Measurements from ENCODE around the gene CCNI2. TPM values are rescaled to one million over a fixed set of nuclear protein-coding genes. Genes with fewer than 3 reads are reported as not detected.

The CCNI2 gene
- total and polyA plus RNA-seq, 10 of the 15 experiments (the other 5 are each of a cell fraction or from before 2014, with no cell fraction given), result 1.8 to 8.0 (median 3.2) TPM

- TF ChIP-seq SKIL (IDR thresholded peaks at IDR 0.05; ENCODE audit: low read depth, poor library complexity, severe bottlenecking) (no peak), SUPT20H (IDR thresholded peaks at IDR 0.05; ENCODE audit: borderline replicate concordance, control insufficient read depth, low read depth, low read length) (no peak), BACH1 (IDR thresholded peaks at IDR 0.05; ENCODE audit: borderline replicate concordance) (no peak)
These were observed 27.7 kb downstream of the CCNI2 start (continued) for GRCh38 chr5:132774896-132775295.

- no peaks in the 10 kb centered on the region for H3K36me3 ChIP-seq (ENCODE audit: control insufficient read depth in 2 of 2, insufficient read depth in 2 of 2, low read length in 1 of 2)
- in situ Hi-C loops (cut with MboI) (no loop called here), intact Hi-C loops (cut with micrococcal nuclease; ENCODE audit: unreplicated experiment) (no loop called here)
- no peaks in the 10 kb centered on the region for H4K20me1 ChIP-seq (ENCODE audit: control insufficient read depth, insufficient read depth)
- H2AFZ ChIP-seq (ENCODE audit: control insufficient read depth, low read depth, low read length), result no peak overlapping the region
- ChIA-PET POLR2A (interaction anchor here (1.1 to 7.2 kb wide), 2 partner anchors 23 to 86 kb away, joined by 3 to 56 read pairs; no protein-coding TSS in a partner anchor), SMC1A (ENCODE audit: uncharacterized antibody, unreplicated experiment) (interaction anchor here (1.0 to 7.5 kb wide), 10 partner anchors 8 to 114 kb away, joined by 3 to 88 read pairs (median 3); partner anchors contain the start of gene CCNI2), RAD21 (ENCODE audit: unreplicated experiment) (interaction anchor here (0.7 to 2.0 kb wide), 3 partner anchors 44 to 249 kb away, joined by 3 to 10 read pairs (median 6); no protein-coding TSS in a partner anchor), CTCF (interaction anchor here (0.8 to 3.5 kb wide), 6 partner anchors 21 to 45 kb away, joined by 3 to 15 read pairs (median 4); no protein-coding TSS in a partner anchor)
- TSS peak; percentile 75 for BruUV-seq (replicated peaks)
- H3K27ac ChIP-seq (ENCODE audit: control insufficient read depth, insufficient read depth), result no peak overlapping the region
- no peaks in the 10 kb centered on the region for H3K27me3 ChIP-seq (replicated peaks in 1 of 2; ENCODE audit: control insufficient read depth in 2 of 2, insufficient read depth in 2 of 2, low read length in 1 of 2)
- 0 out of 3 replicates have a peak, but pooled peaks have one; percentile 7 for ATAC-seq
- H3K9ac ChIP-seq (ENCODE audit: control insufficient read depth, insufficient read depth, low read length), result no peak overlapping the region
- peaks cover 9% of the 10 kb centered on the region for H3K79me2 ChIP-seq (ENCODE audit: control insufficient read depth, insufficient read depth, low read length)
- H3K9me3 ChIP-seq (replicated peaks; ENCODE audit: control insufficient read depth, insufficient read depth, low read length), result no peaks in the 10 kb centered on the region
- WGBS (ENCODE audit: insufficient coverage, insufficient replicate concordance, low lambda C conversion rate, missing lambda C conversion rate), result 56% methylated on average over 7 of the region's 7 CpGs
- no peak overlapping the region; the same call in 1 of the 2 replicates for H3K4me3 ChIP-seq
- peaks cover 7% of the 10 kb centered on the region for H3K4me1 ChIP-seq (ENCODE audit: control insufficient read depth, insufficient read depth, low read length)
- no peak for FAIRE-seq
- DNase-seq (ENCODE audit: low read depth, low spot score), result no peak
- peak overlapping the region; percentile 90 for H3K4me2 ChIP-seq (ENCODE audit: control insufficient read depth, insufficient read depth)
- no peak for TF ChIP-seq CHD4 (IDR thresholded peaks at IDR 0.05)
- TF ChIP-seq LARP7 (IDR thresholded peaks at IDR 0.05), result no peak
- no peak for TF ChIP-seq SIX5 (IDR thresholded peaks at IDR 0.05; ENCODE audit: low read depth, low read length, severe bottlenecking)
- no peak for TF ChIP-seq CUX1 (IDR thresholded peaks at IDR 0.05; ENCODE audit: insufficient replicate concordance, low read depth, low read length)
- no peak for TF ChIP-seq RAD21 (IDR thresholded peaks at IDR 0.05; ENCODE audit: insufficient read depth, low read depth, low read length)
- no peak for TF ChIP-seq MYB (IDR thresholded peaks at IDR 0.05; ENCODE audit: borderline replicate concordance, low read depth, low read length)
- no peak for TF ChIP-seq HDGF (IDR thresholded peaks at IDR 0.05)
- TF ChIP-seq ZSCAN29 (IDR thresholded peaks at IDR 0.05), result no peak
- no peak for TF ChIP-seq IRF5 (IDR thresholded peaks at IDR 0.05; ENCODE audit: borderline replicate concordance)
- TF ChIP-seq SPI1 (IDR thresholded peaks at IDR 0.05; ENCODE audit: borderline replicate concordance, insufficient read depth, low read depth, low read length), result no peak
- TF ChIP-seq MTA2 (IDR thresholded peaks at IDR 0.05; ENCODE audit: low read depth), result no peak
These were observed 28.3 kb downstream of the CCNI2 start for GRCh38 chr5:132775476-132775961.
